ENCODE data around the gene MTG2.
A peak's percentile ranks its signal among the peaks of the same experiment; 100 is the strongest.

Gene MTG2

GRCh38 chr20:62182469-62183425 is at the start of gene MTG2:
TSS of gene MTG2 (plus strand) at chr20:62183028. CDS start at chr20:62193421, 10,393 bp downstream.
- peak; percentile 91 for DNase-seq (ENCODE audit: low read depth)

- DNase-seq (ENCODE audit: low read depth): no peak
Observed at GRCh38 chr20:62133051-62133845, 49.6 kb upstream of the MTG2 start.

- no peak for DNase-seq (ENCODE audit: low read depth)
Observed at GRCh38 chr20:62133864-62134263, 49.0 kb upstream of the MTG2 start.

GRCh38 chr20:62134735-62135231 is 48.0 kb upstream of the MTG2 start:
- DNase-seq (ENCODE audit: low read depth): no peak

GRCh38 chr20:62135573-62136266 is 47.1 kb upstream of the MTG2 start:
- DNase-seq (ENCODE audit: low read depth): no peak

- peak; percentile 51 for DNase-seq (ENCODE audit: low read depth)
Observed at GRCh38 chr20:62136283-62137091, 46.3 kb upstream of the MTG2 start.

- no peak for DNase-seq (ENCODE audit: low read depth)
Observed at GRCh38 chr20:62137092-62137384, 45.8 kb upstream of the MTG2 start.

- no peak for DNase-seq (ENCODE audit: low read depth)
Observed at GRCh38 chr20:62137478-62138203, 45.2 kb upstream of the MTG2 start.

- DNase-seq (ENCODE audit: low read depth): no peak
Observed at GRCh38 chr20:62138204-62138543, 44.7 kb upstream of the MTG2 start.

- no peak for DNase-seq (ENCODE audit: low read depth)
Observed at GRCh38 chr20:62138912-62139311, 43.9 kb upstream of the MTG2 start.

- DNase-seq (ENCODE audit: low read depth): no peak
Observed at GRCh38 chr20:62139636-62140035, 43.2 kb upstream of the MTG2 start.

GRCh38 chr20:62141043-62141396 is 41.8 kb upstream of the MTG2 start:
- DNase-seq (ENCODE audit: low read depth): no peak

- no peak for DNase-seq (ENCODE audit: low read depth)
Observed at GRCh38 chr20:62141397-62142251, 41.2 kb upstream of the MTG2 start.

GRCh38 chr20:62142252-62143080 is 40.4 kb upstream of the MTG2 start:
- DNase-seq (ENCODE audit: low read depth): no peak

- DNase-seq (ENCODE audit: low read depth): peak; percentile 85
Observed at GRCh38 chr20:62143081-62143956, 39.5 kb upstream of the MTG2 start, which contains the start of the genes PSMA7 and SS18L1. TSS of gene PSMA7 (minus strand) at chr20:62143394. CDS start at chr20:62143303, 91 bp downstream. TSS of gene SS18L1 (plus strand) at chr20:62143769. CDS start at chr20:62143821, 52 bp downstream.

- DNase-seq (ENCODE audit: low read depth): peak; percentile 61
Observed at GRCh38 chr20:62143957-62144825, 38.6 kb upstream of the MTG2 start.

GRCh38 chr20:62145688-62146018 is 37.2 kb upstream of the MTG2 start:
- no peak for DNase-seq (ENCODE audit: low read depth)

All from activated T-cell treated with anti-CD3 and anti-CD28 coated beads for 48 hours (primary cell).